GM21423 (cell line): ENCODE measurements around the gene B4GALNT3.

Experiments
- ATAC-seq: cut with Tn5 transposase; IDR thresholded peaks from one replicate; pipeline ENCODE4 v1.9.1; 2021; ENCODE audit warnings: mild to moderate bottlenecking, moderate library complexity; ENCODE audit not compliant: unreplicated experiment

B4GALNT3 gene

GRCh38 chr12:536751-537245 lies 77.1 kb downstream of the B4GALNT3 start:
- ATAC-seq: no peak

- ATAC-seq: no peak
These were observed 78.0 kb downstream of the B4GALNT3 start for GRCh38 chr12:537772-538171.

DNA sequence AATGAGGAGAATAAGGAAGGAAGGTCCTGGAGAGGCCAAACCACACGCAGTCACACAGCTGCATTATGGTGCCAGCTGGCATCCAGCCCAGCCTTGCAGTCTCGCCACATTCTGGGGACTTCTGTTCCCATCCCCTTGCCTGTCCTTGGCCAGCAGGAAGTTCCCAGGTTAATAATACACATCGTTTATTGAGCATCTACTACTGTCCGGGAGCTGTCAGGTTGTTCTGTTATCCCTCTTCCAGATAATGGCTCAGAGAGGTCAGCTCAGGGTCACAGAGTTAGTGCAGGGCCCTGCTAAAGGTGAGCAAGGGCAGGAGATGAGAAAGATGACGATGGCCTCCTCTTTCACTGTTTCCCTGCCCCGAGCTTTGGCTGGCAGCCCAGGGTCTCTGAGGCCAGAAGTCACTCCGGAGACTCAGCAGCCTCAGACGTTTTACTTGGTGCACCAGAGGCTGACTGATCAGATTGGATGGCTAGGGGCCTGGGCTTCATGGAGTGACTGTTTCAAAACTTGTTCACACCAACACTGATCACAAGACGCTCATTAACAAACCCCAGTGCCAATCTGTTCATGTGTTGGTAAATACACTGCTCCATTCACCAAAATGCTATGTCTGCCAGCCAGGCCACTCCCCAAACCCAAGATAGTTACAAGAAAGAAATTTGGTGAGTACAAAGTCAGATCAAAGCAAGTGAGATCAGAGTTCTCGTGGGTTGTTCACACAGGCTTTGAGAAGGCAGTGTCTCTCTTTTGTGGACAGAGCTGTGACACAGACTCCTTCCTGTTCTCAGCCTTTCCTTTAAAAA lies 79.2 kb downstream of the B4GALNT3 start:
- no peak for ATAC-seq

DNA sequence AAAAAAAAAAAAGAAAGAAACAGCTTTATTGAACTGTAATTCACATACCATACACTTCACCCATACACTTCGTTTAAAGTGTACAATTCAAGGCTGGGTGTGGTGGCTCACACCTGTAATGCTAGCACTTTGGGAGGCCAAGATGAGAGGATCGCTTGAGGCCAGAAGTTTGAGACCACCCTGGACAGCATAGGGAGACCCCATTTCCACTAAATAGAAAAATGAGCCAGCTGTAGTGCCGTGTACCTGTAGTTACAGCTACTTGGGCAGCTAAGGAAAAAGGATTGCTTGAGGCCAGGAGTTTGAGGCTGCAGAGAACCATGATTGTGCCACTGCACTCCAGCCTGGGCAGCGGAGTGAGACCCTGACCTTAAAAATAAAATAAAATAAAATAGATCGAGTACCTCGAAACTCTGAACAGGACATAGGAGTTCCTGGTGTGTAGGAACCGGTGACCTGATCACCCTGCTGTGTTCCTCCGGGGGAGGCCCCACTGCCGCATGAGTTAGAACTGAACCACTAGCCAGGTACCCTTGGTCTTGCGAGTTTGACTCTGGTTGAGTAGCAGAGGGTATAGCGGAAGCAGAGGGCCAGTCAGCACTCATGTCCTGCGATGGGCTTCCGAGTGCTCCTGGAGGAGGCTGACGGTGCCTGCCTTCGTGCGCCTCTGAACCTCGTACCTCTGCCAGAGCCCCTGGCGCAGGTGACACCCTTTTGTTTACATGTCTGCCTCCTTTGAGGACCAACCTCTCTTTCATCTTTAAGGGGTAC lies 80.0 kb downstream of the B4GALNT3 start:
- ATAC-seq: no peak

GRCh38 chr12:541676-542324 lies 82.1 kb downstream of the B4GALNT3 start:
- ATAC-seq: no peak

- ATAC-seq: no peak
These were observed 82.8 kb downstream of the B4GALNT3 start for GRCh38 chr12:542395-543113.

DNA sequence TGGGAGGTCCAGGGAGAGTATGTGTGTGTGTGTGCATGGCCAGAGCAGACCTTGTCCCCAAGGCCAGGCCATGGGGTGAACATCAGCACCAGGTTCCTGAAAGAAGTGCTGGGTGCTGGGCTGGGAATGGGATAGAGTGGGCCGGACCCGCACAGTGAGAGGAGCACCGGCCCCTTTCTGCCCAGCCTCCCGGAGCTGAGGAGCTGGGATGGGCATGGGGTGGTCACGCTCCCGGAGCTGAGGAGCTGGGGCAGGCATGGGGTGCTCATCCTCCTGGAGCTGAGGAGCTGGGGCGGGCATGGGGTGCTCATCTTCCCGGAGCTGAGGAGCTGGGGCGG lies 83.3 kb downstream of the B4GALNT3 start:
- no peak for ATAC-seq

GRCh38 chr12:544142-544541 lies 84.4 kb downstream of the B4GALNT3 start:
- ATAC-seq: no peak

DNA sequence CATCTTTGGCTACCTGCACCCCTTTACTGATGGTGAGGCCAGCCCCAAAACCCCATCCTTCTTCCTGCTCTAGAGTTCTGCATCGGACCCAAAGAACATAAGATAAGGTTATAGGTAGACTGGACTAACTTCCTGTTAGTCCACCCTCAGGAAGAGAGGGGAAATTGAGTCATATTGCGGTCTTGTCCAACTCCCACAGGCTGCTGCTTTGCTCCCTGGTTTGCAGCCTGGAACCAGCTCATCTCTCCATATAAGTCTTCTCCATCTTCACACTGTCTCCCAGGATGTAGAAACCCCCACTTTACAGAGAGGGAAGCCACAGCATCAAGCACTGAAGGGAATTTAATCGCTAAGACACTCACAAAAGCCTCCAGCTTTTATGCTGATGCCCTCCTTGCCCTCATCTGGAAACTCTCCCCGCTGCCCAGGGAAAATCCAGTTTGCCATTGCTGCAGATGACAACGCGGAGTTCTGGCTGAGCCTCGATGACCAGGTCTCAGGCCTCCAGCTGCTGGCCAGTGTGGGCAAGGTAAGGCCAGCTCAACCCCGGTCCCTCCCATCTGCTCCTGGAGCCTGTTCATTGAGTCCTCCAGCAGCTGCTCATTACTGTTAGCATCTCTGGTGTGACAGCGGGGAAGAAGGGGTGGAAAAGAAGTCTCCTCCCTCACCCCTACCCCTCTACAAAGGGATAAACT lies 85.3 kb downstream of the B4GALNT3 start:
- no peak for ATAC-seq

DNA sequence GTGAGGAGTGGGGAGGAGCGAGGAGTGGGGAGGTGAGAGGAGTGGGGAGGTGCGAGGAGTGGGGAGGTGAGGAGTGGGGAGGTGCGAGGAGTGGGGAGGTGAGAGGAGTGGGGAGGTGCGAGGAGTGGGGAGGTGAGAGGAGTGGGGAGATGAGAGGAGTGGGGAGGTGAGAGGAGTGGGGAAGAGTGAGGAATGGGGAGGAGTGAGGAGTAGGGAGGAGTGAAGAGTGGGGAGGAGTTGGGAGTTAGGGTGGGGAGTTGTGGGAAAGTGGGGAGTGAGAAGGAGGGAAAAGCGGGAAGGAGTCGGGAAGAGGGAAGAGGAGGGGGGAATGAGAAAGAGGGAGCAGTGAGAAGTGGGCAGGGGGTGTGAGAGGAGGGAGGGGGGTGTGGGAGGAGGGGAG lies 86.1 kb downstream of the B4GALNT3 start:
- ATAC-seq: no peak

- ATAC-seq: no peak
These were observed 86.7 kb downstream of the B4GALNT3 start for GRCh38 chr12:546265-546919.

- ATAC-seq: no peak
These were observed 87.4 kb downstream of the B4GALNT3 start for GRCh38 chr12:546920-547845.

GRCh38 chr12:547883-548470 lies 88.2 kb downstream of the B4GALNT3 start:
- ATAC-seq: no peak

DNA sequence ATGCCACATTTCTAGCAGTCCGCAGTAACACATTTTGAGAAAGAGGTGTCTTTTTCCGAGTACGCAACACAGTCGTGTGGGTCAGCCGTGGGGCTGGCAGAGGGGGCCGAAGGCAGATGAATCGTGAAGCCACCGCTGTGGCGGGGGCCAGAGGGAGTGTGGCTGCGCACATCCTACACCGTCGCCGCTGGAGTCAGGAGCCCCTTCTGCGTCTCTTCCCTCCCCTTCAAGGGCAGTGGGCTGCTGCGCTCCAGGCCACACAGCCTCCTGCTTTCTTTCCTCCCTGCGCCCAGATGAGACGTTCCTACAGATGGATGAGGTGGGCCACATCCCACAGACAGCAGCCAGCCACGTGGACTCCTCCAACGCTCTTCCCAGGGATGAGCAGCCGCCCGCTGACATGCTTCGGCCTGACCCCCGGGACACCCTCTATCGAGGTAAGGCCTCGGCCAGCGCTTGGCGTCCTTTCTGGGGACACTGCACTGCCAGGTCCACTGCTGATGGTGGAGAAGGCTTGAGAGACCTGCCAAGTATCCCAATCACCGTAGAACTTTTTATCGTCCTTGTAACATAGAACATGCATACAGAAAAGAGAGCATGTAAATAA lies 89.8 kb downstream of the B4GALNT3 start:
- ATAC-seq: no peak

DNA sequence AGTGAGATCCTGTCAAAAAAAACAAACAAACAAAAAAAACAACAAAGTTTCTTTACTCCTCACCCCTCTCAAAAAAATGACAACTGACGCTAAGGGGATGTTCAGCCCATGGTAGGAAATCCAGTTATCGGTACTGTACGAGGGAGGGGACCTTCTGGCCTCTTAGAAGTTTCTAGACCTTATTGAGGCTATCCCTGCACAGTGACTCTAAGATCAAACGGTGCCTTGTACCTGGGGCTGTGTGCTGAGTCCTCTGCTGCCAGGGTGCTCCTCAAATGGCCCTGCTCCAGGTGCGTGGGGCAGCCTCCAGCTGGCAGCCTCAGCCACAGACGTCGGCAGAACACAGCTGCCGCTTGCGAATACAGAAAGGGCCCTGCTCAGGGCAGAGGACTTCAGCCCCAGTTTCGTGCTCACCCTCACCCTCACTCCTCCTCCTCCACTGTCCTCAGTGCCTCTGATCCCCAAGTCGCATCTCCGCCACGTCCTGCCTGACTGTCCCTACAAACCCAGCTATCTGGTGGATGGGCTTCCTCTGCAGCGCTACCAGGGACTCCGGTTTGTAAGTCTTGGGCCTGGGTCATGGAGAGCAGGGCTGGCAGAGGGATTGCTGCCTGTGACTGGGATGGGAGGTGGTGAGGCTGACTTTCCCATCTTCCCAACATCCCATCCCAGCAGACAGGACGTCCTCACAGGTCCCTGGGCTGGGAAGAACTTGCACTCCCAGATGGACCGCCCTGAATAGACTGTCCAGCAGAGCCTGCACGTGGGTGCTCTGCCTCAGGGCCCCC lies 90.9 kb downstream of the B4GALNT3 start:
- no peak for ATAC-seq

- ATAC-seq: no peak
These were observed 92.7 kb downstream of the B4GALNT3 start for GRCh38 chr12:552466-552865.
